ENCODE results near the gene TMED3.

The TMED3 gene

GRCh38 chr15:79310985-79311900 is at the start of gene TMED3:
TMED3 (plus strand) TSS chr15:79311112; CDS start chr15:79311250, 138 bp downstream.
- DNase-seq (ENCODE audit: low read depth, low spot score), result peak; percentile 93

- DNase-seq (ENCODE audit: low read depth, low spot score), result no peak
Measured at GRCh38 chr15:79261836-79262235, 49.1 kb upstream of the TMED3 start.

GRCh38 chr15:79265167-79265566 is 45.7 kb upstream of the TMED3 start:
- no peak for DNase-seq (ENCODE audit: low read depth, low spot score)

- DNase-seq (ENCODE audit: low read depth, low spot score), result no peak
Measured at GRCh38 chr15:79265987-79266579, 44.8 kb upstream of the TMED3 start.

GRCh38 chr15:79282371-79283251 is 28.3 kb upstream of the TMED3 start, which contains the start of gene ANKRD34C:
ANKRD34C (plus strand) TSS chr15:79282722; CDS start chr15:79293285, 10,563 bp downstream.
- peak; percentile 42 for DNase-seq (ENCODE audit: low read depth, low spot score)

- DNase-seq (ENCODE audit: low read depth, low spot score), result peak; percentile 78
Measured at GRCh38 chr15:79283252-79284048, 27.5 kb upstream of the TMED3 start.

- no peak for DNase-seq (ENCODE audit: low read depth, low spot score)
Measured at GRCh38 chr15:79290642-79291275, 20.2 kb upstream of the TMED3 start.

GRCh38 chr15:79292011-79292410 is 18.9 kb upstream of the TMED3 start:
- no peak for DNase-seq (ENCODE audit: low read depth, low spot score)

GRCh38 chr15:79294075-79294474 is 16.8 kb upstream of the TMED3 start:
- no peak for DNase-seq (ENCODE audit: low read depth, low spot score)

- no peak for DNase-seq (ENCODE audit: low read depth, low spot score)
Measured at GRCh38 chr15:79296583-79296982, 14.3 kb upstream of the TMED3 start.

GRCh38 chr15:79299126-79299840 is 11.6 kb upstream of the TMED3 start:
- no peak for DNase-seq (ENCODE audit: low read depth, low spot score)

- no peak for DNase-seq (ENCODE audit: low read depth, low spot score)
Measured at GRCh38 chr15:79299841-79300235, 11.1 kb upstream of the TMED3 start.

GRCh38 chr15:79307251-79307650 is 3.7 kb upstream of the TMED3 start:
- DNase-seq (ENCODE audit: low read depth, low spot score), result no peak

- no peak for DNase-seq (ENCODE audit: low read depth, low spot score)
Measured at GRCh38 chr15:79308874-79309273, 2.0 kb upstream of the TMED3 start.

GRCh38 chr15:79310612-79310984 is 314 bp upstream of the TMED3 start:
- DNase-seq (ENCODE audit: low read depth, low spot score), result no peak

GRCh38 chr15:79311901-79312553 is 1.1 kb downstream of the TMED3 start:
- no peak for DNase-seq (ENCODE audit: low read depth, low spot score)

- no peak for DNase-seq (ENCODE audit: low read depth, low spot score)
Measured at GRCh38 chr15:79314186-79314585, 3.3 kb downstream of the TMED3 start.

GRCh38 chr15:79314811-79315210 is 3.9 kb downstream of the TMED3 start:
- DNase-seq (ENCODE audit: low read depth, low spot score), result no peak

- DNase-seq (ENCODE audit: low read depth, low spot score), result no peak
Measured at GRCh38 chr15:79315623-79316328, 4.9 kb downstream of the TMED3 start.
